K562 treated with DMSO at 1 percent for 4 hours (cell line): ENCODE data around the gene GKN2. TPM values are rescaled to one million over a fixed set of nuclear protein-coding genes. Genes with fewer than 3 reads are reported as not detected.

Source experiments
- total RNA-seq: library from RNA; unstranded; fragments of 300-600 nt; gene quantifications from 2 replicates; pipeline ENCODE4 v1.2.3, GENCODE V29; 2022; ENCODE audit not compliant: insufficient read depth

Gene GKN2, protein sequence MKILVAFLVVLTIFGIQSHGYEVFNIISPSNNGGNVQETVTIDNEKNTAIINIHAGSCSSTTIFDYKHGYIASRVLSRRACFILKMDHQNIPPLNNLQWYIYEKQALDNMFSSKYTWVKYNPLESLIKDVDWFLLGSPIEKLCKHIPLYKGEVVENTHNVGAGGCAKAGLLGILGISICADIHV
- total RNA-seq, result not detected in 2 replicates

GRCh38 chr2:68952887-68953521 is at the start of gene GKN2:
GKN2 (minus strand) TSS chr2:68952893; CDS start chr2:68952861, 32 bp downstream.

GRCh38 chr2:68974251-68974650 is 21.6 kb upstream of the GKN2 start, which contains the start of gene GKN1:
GKN1 (plus strand) TSS chr2:68974636; CDS start chr2:68974678, 42 bp downstream.

Other genes starting within 250 kb of the GKN2 start
- gene ARHGAP25, start 218.1 kb downstream of the GKN2 start, total RNA-seq, result 7.3 and 8.8 TPM in 2 replicates
- gene BMP10, start 81.5 kb downstream of the GKN2 start, total RNA-seq, result not detected in 2 replicates
- gene GKN1, start 21.7 kb upstream of the GKN2 start, total RNA-seq, result not detected in 2 replicates
- 2.3 and 3.8 TPM in 2 replicates for gene ANTXR1, start 60.3 kb upstream of the GKN2 start, total RNA-seq